ENCODE measurements around the gene TPRX1.
A peak's percentile ranks its signal among the peaks of the same experiment; 100 is the strongest.
"Not testable (repeated sequence)": the region's sequence is repeated elsewhere in the genome, so short reads cannot be mapped to it uniquely, and the experiment has no call there.

The TPRX1 gene

GRCh38 chr19:47804451-47804850 is at the start of gene TPRX1:
TSS of gene TPRX1 (minus strand) at chr19:47804551. CDS start at chr19:47804539, 12 bp downstream.
- DNase-seq (ENCODE audit: low read depth in 2 of 2): not testable (repeated sequence)

GRCh38 chr19:47853003-47853402 is 48.7 kb upstream of the TPRX1 start:
- DNase-seq (ENCODE audit: low read depth in 2 of 2): no peak

- no peak for DNase-seq (ENCODE audit: low read depth in 2 of 2)
These were observed 44.6 kb upstream of the TPRX1 start for GRCh38 chr19:47848823-47849473.

- DNase-seq (ENCODE audit: low read depth in 2 of 2): no peak
These were observed 44.1 kb upstream of the TPRX1 start for GRCh38 chr19:47848425-47848822.

- no peak for DNase-seq (ENCODE audit: low read depth in 2 of 2)
These were observed 38.6 kb upstream of the TPRX1 start for GRCh38 chr19:47842941-47843340.

- no peak for DNase-seq (ENCODE audit: low read depth in 2 of 2)
These were observed 35.6 kb upstream of the TPRX1 start for GRCh38 chr19:47839913-47840312.

GRCh38 chr19:47839411-47839810 is 35.1 kb upstream of the TPRX1 start:
- no peak for DNase-seq (ENCODE audit: low read depth in 2 of 2)

GRCh38 chr19:47836038-47836437 is 31.7 kb upstream of the TPRX1 start:
- no peak for DNase-seq (ENCODE audit: low read depth in 2 of 2)

- DNase-seq (ENCODE audit: low read depth in 2 of 2): no peak
These were observed 28.4 kb upstream of the TPRX1 start for GRCh38 chr19:47832723-47833122.

- DNase-seq (ENCODE audit: low read depth in 2 of 2): no peak
These were observed 22.4 kb upstream of the TPRX1 start for GRCh38 chr19:47826800-47827199.

GRCh38 chr19:47824396-47824795 is 20.0 kb upstream of the TPRX1 start:
- DNase-seq (ENCODE audit: low read depth in 2 of 2): no peak

- DNase-seq (ENCODE audit: low read depth in 2 of 2): no peak
These were observed 17.2 kb upstream of the TPRX1 start, which contains the start of gene CRX for GRCh38 chr19:47821460-47822020. TSS of gene CRX (plus strand) at chr19:47821937. CDS start at chr19:47834444, 12,507 bp downstream.

- no peak for DNase-seq (ENCODE audit: low read depth in 2 of 2)
These were observed 16.1 kb upstream of the TPRX1 start for GRCh38 chr19:47820410-47820809.

GRCh38 chr19:47819858-47820257 is 15.5 kb upstream of the TPRX1 start:
- no peak for DNase-seq (ENCODE audit: low read depth in 2 of 2)

- DNase-seq (ENCODE audit: low read depth in 2 of 2): not testable (repeated sequence)
These were observed 13.9 kb upstream of the TPRX1 start for GRCh38 chr19:47818221-47818620.

GRCh38 chr19:47816270-47816669 is 11.9 kb upstream of the TPRX1 start:
- DNase-seq (ENCODE audit: low read depth in 2 of 2): not testable (repeated sequence)

GRCh38 chr19:47813995-47814328 is 9.6 kb upstream of the TPRX1 start:
- no peak for DNase-seq (ENCODE audit: low read depth in 2 of 2)

GRCh38 chr19:47813304-47813994 is 9.1 kb upstream of the TPRX1 start:
- DNase-seq (ENCODE audit: low read depth in 2 of 2): peak; percentile 29 to 53

GRCh38 chr19:47806435-47806834 is 2.1 kb upstream of the TPRX1 start:
- no peak for DNase-seq (ENCODE audit: low read depth in 2 of 2)

GRCh38 chr19:47805313-47805712 is 962 bp upstream of the TPRX1 start:
- DNase-seq (ENCODE audit: low read depth in 2 of 2): no peak

GRCh38 chr19:47803671-47804070 is 680 bp downstream of the TPRX1 start:
- DNase-seq (ENCODE audit: low read depth in 2 of 2): not testable (repeated sequence)

GRCh38 chr19:47803148-47803547 is 1.2 kb downstream of the TPRX1 start:
- not testable (repeated sequence) for DNase-seq (ENCODE audit: low read depth in 2 of 2)

GRCh38 chr19:47802521-47803043 is 1.8 kb downstream of the TPRX1 start:
- DNase-seq (ENCODE audit: low read depth in 2 of 2): no peak
